Stimulated activated CD8-positive, alpha-beta memory T cell treated with anti-CD3 and anti-CD28 coated beads, Interleukin-15, amount 100 ng/mL, for 24 hours (primary cell): ENCODE results near the gene KLRK1.
"Not testable (repeated sequence)": the region's sequence is repeated elsewhere in the genome, so short reads cannot be mapped to it uniquely, and the experiment has no call there.

ENCODE experiments used
- DNase-seq: peaks from one replicate; pipeline ENCODE4 v3.0.0-alpha.2; 2020; ENCODE audit warnings: low read depth

The KLRK1 gene

GRCh38 chr12:10362828-10363657, 26.8 kb downstream of the KLRK1 start:
- DNase-seq, result no peak

GRCh38 chr12:10362325-10362724, 27.5 kb downstream of the KLRK1 start:
- DNase-seq, result no peak

GRCh38 chr12:10361622-10362021, 28.2 kb downstream of the KLRK1 start:
- DNase-seq, result no peak

GRCh38 chr12:10361084-10361483, 28.8 kb downstream of the KLRK1 start:
- no peak for DNase-seq

GRCh38 chr12:10358969-10359368, 30.9 kb downstream of the KLRK1 start:
- DNase-seq, result no peak

- DNase-seq, result no peak
Measured at GRCh38 chr12:10358131-10358530, 31.7 kb downstream of the KLRK1 start.

GRCh38 chr12:10354502-10354901, 35.3 kb downstream of the KLRK1 start:
- DNase-seq, result no peak

GRCh38 chr12:10354071-10354470, 35.8 kb downstream of the KLRK1 start:
- DNase-seq, result no peak

GRCh38 chr12:10351457-10351856, 38.4 kb downstream of the KLRK1 start:
- not testable (repeated sequence) for DNase-seq

- DNase-seq, result no peak
Measured at GRCh38 chr12:10341892-10342509, 47.8 kb downstream of the KLRK1 start.

- not testable (repeated sequence) for DNase-seq
Measured at GRCh38 chr12:10340946-10341345, 48.9 kb downstream of the KLRK1 start.

GRCh38 chr12:10339053-10339840, 50.6 kb downstream of the KLRK1 start:
- DNase-seq, result no peak

GRCh38 chr12:10338470-10338869, 51.4 kb downstream of the KLRK1 start:
- DNase-seq, result not testable (repeated sequence)

- DNase-seq, result not testable (repeated sequence)
Measured at GRCh38 chr12:10336196-10336595, 53.6 kb downstream of the KLRK1 start.

- no peak for DNase-seq
Measured at GRCh38 chr12:10331642-10332239, 58.1 kb downstream of the KLRK1 start.

GRCh38 chr12:10328691-10329090, 61.1 kb downstream of the KLRK1 start:
- DNase-seq, result not testable (repeated sequence)
